ENCODE measurements around the gene ITGA8.

Gene ITGA8

GRCh38 chr10:15603446-15604011, 116.2 kb downstream of the ITGA8 start:
- CTCF ChIA-PET, result no interaction called here
- DNase-seq (ENCODE audit: extremely low spot score), result no peak

GRCh38 chr10:15601819-15602218, 117.9 kb downstream of the ITGA8 start:
- TF ChIP-seq CTCF (IDR thresholded peaks at IDR 0.05; ENCODE audit: control extremely low read depth, extremely low read depth, low read depth, missing control alignments), result no peak
- ChIA-PET POLR2A (no interaction called here), CTCF (no interaction called here)
- DNase-seq (ENCODE audit: extremely low spot score), result no peak

More at GRCh38 chr10:15603446-15604011, 116.2 kb downstream of the ITGA8 start:
- no peak for TF ChIP-seq CTCF (IDR thresholded peaks at IDR 0.05; ENCODE audit: control extremely low read depth, extremely low read depth, low read depth, missing control alignments)
- POLR2A ChIA-PET, result no interaction called here

- ChIA-PET CTCF (no interaction called here), POLR2A (no interaction called here)
- DNase-seq (ENCODE audit: extremely low spot score), result no peak
- no peak for TF ChIP-seq CTCF (IDR thresholded peaks at IDR 0.05; ENCODE audit: control extremely low read depth, extremely low read depth, low read depth, missing control alignments)
Observed at GRCh38 chr10:15595260-15595659, 124.5 kb downstream of the ITGA8 start.

- TF ChIP-seq CTCF (IDR thresholded peaks at IDR 0.05; ENCODE audit: control extremely low read depth, extremely low read depth, low read depth, missing control alignments), result no peak
- DNase-seq (ENCODE audit: extremely low spot score), result no peak
- CTCF ChIA-PET, result no interaction called here
- POLR2A ChIA-PET, result no interaction called here
Observed at GRCh38 chr10:15591937-15592336, 127.8 kb downstream of the ITGA8 start.

- no peak for TF ChIP-seq CTCF (IDR thresholded peaks at IDR 0.05; ENCODE audit: control extremely low read depth, extremely low read depth, low read depth, missing control alignments)
- ChIA-PET CTCF (interaction anchor here (1.7 kb wide), 1 partner anchor 8 kb away, joined by 3 read pairs; no protein-coding TSS in a partner anchor), POLR2A (no interaction called here)
- no peak for DNase-seq (ENCODE audit: extremely low spot score)
Observed at GRCh38 chr10:15591431-15591830, 128.3 kb downstream of the ITGA8 start.

GRCh38 chr10:15588635-15589508, 130.8 kb downstream of the ITGA8 start:
- DNase-seq (ENCODE audit: extremely low spot score), result no peak
- ChIA-PET CTCF (no interaction called here), POLR2A (no interaction called here)
- TF ChIP-seq CTCF (IDR thresholded peaks at IDR 0.05; ENCODE audit: control extremely low read depth, extremely low read depth, low read depth, missing control alignments), result no peak
